SU-DHL-6 (cell line): ENCODE measurements around the gene THAP7.

Experiments used
- EZH2phosphoT487 ChIP-seq: fragments of 200-600 bp; sonication (generic), shearing (Covaris generic); conservative IDR thresholded peaks from 2 replicates; pipeline ENCODE4 v1.6.1; 2018; ENCODE audit warnings: mild to moderate bottlenecking, antibody characterized with exemption, low read length, moderate library complexity, mixed read lengths
- TF ChIP-seq, protein P1 (sequence below): fragments of 200-600 bp; sonication (generic); IDR thresholded peaks from one replicate; pipeline ENCODE4 v1.5.1; 2017; ENCODE audit warnings: antibody characterized with exemption, mild to moderate bottlenecking, low read length, moderate library complexity; ENCODE audit not compliant: insufficient read depth, poor library complexity, severe bottlenecking

- TF ChIP-seq, protein P1, sequence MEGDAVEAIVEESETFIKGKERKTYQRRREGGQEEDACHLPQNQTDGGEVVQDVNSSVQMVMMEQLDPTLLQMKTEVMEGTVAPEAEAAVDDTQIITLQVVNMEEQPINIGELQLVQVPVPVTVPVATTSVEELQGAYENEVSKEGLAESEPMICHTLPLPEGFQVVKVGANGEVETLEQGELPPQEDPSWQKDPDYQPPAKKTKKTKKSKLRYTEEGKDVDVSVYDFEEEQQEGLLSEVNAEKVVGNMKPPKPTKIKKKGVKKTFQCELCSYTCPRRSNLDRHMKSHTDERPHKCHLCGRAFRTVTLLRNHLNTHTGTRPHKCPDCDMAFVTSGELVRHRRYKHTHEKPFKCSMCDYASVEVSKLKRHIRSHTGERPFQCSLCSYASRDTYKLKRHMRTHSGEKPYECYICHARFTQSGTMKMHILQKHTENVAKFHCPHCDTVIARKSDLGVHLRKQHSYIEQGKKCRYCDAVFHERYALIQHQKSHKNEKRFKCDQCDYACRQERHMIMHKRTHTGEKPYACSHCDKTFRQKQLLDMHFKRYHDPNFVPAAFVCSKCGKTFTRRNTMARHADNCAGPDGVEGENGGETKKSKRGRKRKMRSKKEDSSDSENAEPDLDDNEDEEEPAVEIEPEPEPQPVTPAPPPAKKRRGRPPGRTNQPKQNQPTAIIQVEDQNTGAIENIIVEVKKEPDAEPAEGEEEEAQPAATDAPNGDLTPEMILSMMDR, result no peak
- TF ChIP-seq EZH2phosphoT487, result no peak
Measured at GRCh38 chr22:20964799-20965103, 37.2 kb downstream of the THAP7 start.
